Measurements from ENCODE around the gene ITPR2.

DNA sequence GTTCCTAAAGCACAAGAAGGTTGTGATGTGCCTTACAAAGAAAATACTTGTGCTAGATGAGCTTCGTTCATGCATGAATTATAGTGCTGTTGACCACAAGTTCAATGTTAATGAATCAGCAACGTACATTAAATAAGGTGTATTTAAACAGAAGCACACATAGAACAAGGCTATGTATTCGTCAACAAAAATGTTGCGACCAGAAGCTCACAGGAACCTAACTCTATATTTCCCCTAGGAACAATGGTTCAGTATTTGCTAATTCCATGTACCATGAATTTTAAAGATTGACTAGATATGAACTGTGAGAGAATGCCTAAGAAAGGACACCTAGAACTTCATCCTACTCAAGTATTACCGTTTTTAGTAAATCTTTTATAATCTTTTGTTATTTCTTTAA lies 149.6 kb downstream of the ITPR2 start:
- TF ChIP-seq, protein P1, sequence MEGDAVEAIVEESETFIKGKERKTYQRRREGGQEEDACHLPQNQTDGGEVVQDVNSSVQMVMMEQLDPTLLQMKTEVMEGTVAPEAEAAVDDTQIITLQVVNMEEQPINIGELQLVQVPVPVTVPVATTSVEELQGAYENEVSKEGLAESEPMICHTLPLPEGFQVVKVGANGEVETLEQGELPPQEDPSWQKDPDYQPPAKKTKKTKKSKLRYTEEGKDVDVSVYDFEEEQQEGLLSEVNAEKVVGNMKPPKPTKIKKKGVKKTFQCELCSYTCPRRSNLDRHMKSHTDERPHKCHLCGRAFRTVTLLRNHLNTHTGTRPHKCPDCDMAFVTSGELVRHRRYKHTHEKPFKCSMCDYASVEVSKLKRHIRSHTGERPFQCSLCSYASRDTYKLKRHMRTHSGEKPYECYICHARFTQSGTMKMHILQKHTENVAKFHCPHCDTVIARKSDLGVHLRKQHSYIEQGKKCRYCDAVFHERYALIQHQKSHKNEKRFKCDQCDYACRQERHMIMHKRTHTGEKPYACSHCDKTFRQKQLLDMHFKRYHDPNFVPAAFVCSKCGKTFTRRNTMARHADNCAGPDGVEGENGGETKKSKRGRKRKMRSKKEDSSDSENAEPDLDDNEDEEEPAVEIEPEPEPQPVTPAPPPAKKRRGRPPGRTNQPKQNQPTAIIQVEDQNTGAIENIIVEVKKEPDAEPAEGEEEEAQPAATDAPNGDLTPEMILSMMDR (IDR thresholded peaks at IDR 0.05; ENCODE audit: insufficient read depth, low read length) = no peak
- TF ChIP-seq POLR2AphosphoS5 (IDR thresholded peaks at IDR 0.05; ENCODE audit: low read depth) (no peak), SPI1 (IDR thresholded peaks at IDR 0.05; ENCODE audit: borderline replicate concordance, low read depth) (no peak), REST (IDR thresholded peaks at IDR 0.05; ENCODE audit: insufficient replicate concordance, low read depth) (no peak), GABPA (IDR thresholded peaks at IDR 0.05; ENCODE audit: low read depth) (no peak)

Measured in HL-60 (cell line).